Osteocyte (in vitro differentiated cells): ENCODE results near the gene MAOB. TPM values are rescaled to one million over a fixed set of nuclear protein-coding genes. Genes with fewer than 3 reads are reported as not detected.

Experiments
- DNase-seq: peaks from one replicate; pipeline ENCODE4 v3.0.0; 2021; ENCODE audit warnings: mixed read lengths; ENCODE audit not compliant: unreplicated experiment; ENCODE audit errors: extremely low spot score
- H3K27ac Mint-ChIP-seq: one replicate; pipeline ENCODE4 v1.8.0; 2021; ENCODE audit warnings: mild to moderate bottlenecking, mixed read lengths; ENCODE audit not compliant: unreplicated experiment
- H3K27me3 Mint-ChIP-seq: one replicate; pipeline ENCODE4 v1.8.0; 2021; ENCODE audit warnings: mixed read lengths; ENCODE audit not compliant: unreplicated experiment
- H3K36me3 Mint-ChIP-seq: one replicate; pipeline ENCODE4 v1.8.0; 2021; ENCODE audit warnings: mixed read lengths; ENCODE audit not compliant: unreplicated experiment
- H3K4me1 Mint-ChIP-seq: one replicate; pipeline ENCODE4 v1.8.0; 2021; ENCODE audit warnings: mixed read lengths; ENCODE audit not compliant: unreplicated experiment
- H3K4me3 Mint-ChIP-seq: one replicate; pipeline ENCODE4 v1.8.0; 2021; ENCODE audit warnings: mild to moderate bottlenecking, moderate library complexity, mixed read lengths; ENCODE audit not compliant: unreplicated experiment
- H3K9me3 Mint-ChIP-seq: one replicate; pipeline ENCODE4 v1.8.0; 2021; ENCODE audit warnings: mixed read lengths; ENCODE audit not compliant: unreplicated experiment
- total RNA-seq: library from RNA; stranded (reverse); gene quantifications from 2 replicates; pipeline ENCODE4 v1.2.1, GENCODE V29; 2021
- TF ChIP-seq, protein P1 (sequence below): fragments of 200-600 bp; sonication (generic); IDR thresholded peaks from 2 replicates; pipeline ENCODE4 v1.5.0; 2021; ENCODE audit warnings: antibody characterized with exemption, mild to moderate bottlenecking, moderate library complexity

The MAOB gene
- total RNA-seq, 1 donor from 2014 or later, result not detected

DNA sequence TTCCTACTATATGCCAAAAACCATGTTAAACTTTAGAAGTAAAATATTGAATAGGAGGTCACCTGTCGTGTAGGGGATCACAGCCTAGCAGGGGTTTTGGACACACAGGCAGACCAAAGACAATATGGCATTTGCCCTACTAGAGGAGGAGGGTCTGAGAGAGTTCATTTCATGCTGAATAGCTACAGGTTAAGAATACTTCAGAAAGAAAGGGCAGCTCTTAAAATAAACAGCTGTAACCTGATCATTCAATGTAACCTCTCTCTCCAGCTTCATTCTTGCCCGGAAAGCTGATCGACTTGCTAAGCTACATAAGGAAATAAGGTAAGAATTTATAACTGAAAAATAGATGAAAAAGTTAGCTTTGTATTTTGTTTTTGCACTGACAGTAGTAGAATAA is 146.3 kb downstream of the MAOB start:
- H3K9me3 Mint-ChIP-seq, result no peaks in the 10 kb centered on the region
- no peak for DNase-seq
- peaks cover 7% of the 10 kb centered on the region for H3K4me1 Mint-ChIP-seq
- H3K4me3 Mint-ChIP-seq, result no peak overlapping the region
- H3K36me3 Mint-ChIP-seq, result no peaks in the 10 kb centered on the region
- no peak overlapping the region for H3K27ac Mint-ChIP-seq
- H3K27me3 Mint-ChIP-seq, result peaks cover 2% of the 10 kb centered on the region
- TF ChIP-seq, protein P1, sequence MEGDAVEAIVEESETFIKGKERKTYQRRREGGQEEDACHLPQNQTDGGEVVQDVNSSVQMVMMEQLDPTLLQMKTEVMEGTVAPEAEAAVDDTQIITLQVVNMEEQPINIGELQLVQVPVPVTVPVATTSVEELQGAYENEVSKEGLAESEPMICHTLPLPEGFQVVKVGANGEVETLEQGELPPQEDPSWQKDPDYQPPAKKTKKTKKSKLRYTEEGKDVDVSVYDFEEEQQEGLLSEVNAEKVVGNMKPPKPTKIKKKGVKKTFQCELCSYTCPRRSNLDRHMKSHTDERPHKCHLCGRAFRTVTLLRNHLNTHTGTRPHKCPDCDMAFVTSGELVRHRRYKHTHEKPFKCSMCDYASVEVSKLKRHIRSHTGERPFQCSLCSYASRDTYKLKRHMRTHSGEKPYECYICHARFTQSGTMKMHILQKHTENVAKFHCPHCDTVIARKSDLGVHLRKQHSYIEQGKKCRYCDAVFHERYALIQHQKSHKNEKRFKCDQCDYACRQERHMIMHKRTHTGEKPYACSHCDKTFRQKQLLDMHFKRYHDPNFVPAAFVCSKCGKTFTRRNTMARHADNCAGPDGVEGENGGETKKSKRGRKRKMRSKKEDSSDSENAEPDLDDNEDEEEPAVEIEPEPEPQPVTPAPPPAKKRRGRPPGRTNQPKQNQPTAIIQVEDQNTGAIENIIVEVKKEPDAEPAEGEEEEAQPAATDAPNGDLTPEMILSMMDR, result no peak

DNA sequence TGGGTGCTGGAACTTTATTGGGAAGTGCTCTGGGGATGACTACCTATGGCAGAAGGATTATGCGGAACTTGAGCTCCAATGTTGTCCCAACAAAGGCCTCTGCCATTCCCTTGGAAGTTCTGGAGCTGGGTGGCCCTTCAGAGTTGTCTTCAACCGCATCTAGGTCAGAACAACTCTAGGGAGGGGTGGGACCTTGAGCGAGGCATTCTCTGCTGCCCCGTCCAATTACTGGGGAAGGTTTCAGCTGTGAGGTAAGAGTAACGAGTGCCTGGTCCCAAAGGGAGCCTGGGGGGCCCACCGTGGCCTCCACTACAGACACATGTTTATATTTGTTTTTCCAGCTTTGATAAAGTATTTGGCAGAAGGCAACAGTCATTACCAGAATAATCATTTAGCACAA is 146.7 kb downstream of the MAOB start:
- H3K9me3 Mint-ChIP-seq, result no peaks in the 10 kb centered on the region
- H3K4me3 Mint-ChIP-seq, result no peak overlapping the region
- no peak for DNase-seq
- H3K4me1 Mint-ChIP-seq, result peaks cover 6% of the 10 kb centered on the region
- TF ChIP-seq, protein P1, result no peak
- no peak overlapping the region for H3K27ac Mint-ChIP-seq
- H3K27me3 Mint-ChIP-seq, result peaks cover 2% of the 10 kb centered on the region
- no peaks in the 10 kb centered on the region for H3K36me3 Mint-ChIP-seq

DNA sequence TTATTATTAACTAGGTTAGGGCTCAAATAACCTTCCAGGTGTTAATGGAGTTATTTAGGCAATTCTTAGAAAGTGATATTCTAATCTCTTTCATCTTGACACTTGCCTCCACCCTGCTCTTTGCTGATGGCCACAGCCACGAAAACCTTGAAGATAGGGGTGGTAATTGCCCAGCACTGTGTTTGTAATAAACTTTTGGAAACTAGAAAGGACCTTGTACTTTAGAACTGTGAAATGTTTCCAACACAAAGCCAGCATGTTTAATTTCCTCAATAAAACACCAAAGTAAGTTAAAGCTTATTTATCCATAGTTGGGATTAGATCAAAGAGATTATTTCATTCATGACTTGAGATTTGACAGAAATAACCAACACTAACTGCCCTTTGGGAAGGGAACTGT is 147.8 kb downstream of the MAOB start:
- Mint-ChIP-seq H3K4me1 (peaks cover 6% of the 10 kb centered on the region), H3K27me3 (peaks cover 2% of the 10 kb centered on the region), H3K36me3 (no peaks in the 10 kb centered on the region), H3K27ac (no peak overlapping the region), H3K4me3 (no peak overlapping the region), H3K9me3 (no peaks in the 10 kb centered on the region)
- DNase-seq, result no peak
- TF ChIP-seq, protein P1, result no peak

DNA sequence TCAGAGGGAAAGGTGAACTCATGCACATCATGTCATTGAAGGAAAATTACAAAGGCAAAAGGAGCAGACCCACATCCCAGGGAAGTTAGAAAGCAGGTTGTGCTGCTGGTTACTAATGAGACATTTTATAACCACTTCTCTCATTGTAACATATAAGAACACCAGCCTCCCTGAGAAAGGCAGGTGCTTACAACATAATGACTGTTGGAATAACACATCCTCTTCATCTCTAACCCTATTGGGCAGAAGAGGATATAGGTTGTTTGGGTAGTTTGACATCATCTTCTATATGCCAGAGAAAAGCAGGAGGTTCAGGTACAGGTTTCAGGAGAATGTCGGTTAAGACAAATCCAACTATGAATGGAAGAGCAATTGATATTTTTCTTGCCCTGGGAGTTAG is 148.6 kb downstream of the MAOB start:
- DNase-seq, result no peak
- no peak overlapping the region for H3K27ac Mint-ChIP-seq
- H3K36me3 Mint-ChIP-seq, result no peaks in the 10 kb centered on the region
- no peaks in the 10 kb centered on the region for H3K9me3 Mint-ChIP-seq
- H3K4me3 Mint-ChIP-seq, result no peak overlapping the region
- H3K4me1 Mint-ChIP-seq, result peaks cover 6% of the 10 kb centered on the region
- TF ChIP-seq, protein P1, result no peak
- H3K27me3 Mint-ChIP-seq, result no peaks in the 10 kb centered on the region

DNA sequence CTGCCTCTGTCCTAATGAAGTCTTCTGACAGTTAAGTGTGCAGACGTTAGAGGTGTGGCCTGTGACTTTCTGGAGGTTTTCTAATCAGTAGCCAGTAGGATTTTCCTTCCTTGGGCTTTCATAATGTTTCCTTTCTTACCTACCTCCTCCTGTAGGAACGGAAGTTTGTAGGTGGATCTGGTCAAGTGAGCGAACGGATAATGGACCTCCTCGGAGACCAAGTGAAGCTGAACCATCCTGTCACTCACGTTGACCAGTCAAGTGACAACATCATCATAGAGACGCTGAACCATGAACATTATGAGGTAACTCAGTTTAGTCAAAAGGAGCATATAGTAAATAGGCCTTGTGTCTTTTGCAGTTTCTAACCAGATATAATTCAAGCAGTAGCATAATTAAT is 151.2 kb downstream of the MAOB start:
- DNase-seq, result no peak
- TF ChIP-seq, protein P1, result no peak
- Mint-ChIP-seq H3K4me1 (peaks cover 2% of the 10 kb centered on the region), H3K27me3 (no peaks in the 10 kb centered on the region), H3K36me3 (no peaks in the 10 kb centered on the region), H3K9me3 (no peaks in the 10 kb centered on the region), H3K4me3 (no peak overlapping the region), H3K27ac (no peak overlapping the region)
